ENCODE data around the gene ATP12A. TPM values are rescaled to one million over a fixed set of nuclear protein-coding genes. Genes with fewer than 3 reads are reported as not detected.

The ATP12A gene
- total RNA-seq, 1 experiment from 2014 or later, result not detected

DNA sequence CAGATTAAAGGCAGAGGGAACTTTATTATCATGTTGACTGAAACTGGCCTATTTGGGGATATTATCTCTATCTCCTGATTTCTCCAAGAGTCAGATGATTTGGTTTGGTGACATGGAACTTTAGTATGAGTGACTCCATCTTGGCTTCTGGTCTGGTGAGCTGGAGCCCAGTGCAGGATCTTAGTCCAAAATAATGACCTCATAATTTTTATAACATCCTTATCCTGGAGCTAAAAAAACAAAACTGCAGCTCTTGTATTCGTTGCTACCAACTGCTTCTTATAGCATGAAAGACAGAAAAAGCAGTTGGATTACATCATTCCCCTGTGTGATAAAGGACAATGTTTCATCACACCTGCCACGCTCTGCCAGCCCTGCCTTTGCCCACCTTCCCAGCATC is 44.5 kb downstream of the ATP12A start:
- Histone ChIP-seq H3K4me1 (ENCODE audit: control insufficient read depth, insufficient read depth, low read length) (no peaks in the 10 kb centered on the region), H3K27ac (ENCODE audit: low read length) (no peak overlapping the region), H3K9me3 (ENCODE audit: control insufficient read depth, insufficient read depth, low read depth, low read length) (no peaks in the 10 kb centered on the region), H3K36me3 (ENCODE audit: control insufficient read depth, insufficient read depth, low read length) (no peaks in the 10 kb centered on the region), H3K27me3 (ENCODE audit: control insufficient read depth, insufficient read depth, low read length) (no peaks in the 10 kb centered on the region; the same call in 1 of the 2 replicates), H3K4me3 (ENCODE audit: low read depth in 2 of 2, low read length in 2 of 2) (no peak overlapping the region)
- no peak for TF ChIP-seq SIN3A (IDR thresholded peaks at IDR 0.05; ENCODE audit: borderline replicate concordance, insufficient read depth, low read depth, low read length)
- no peak for TF ChIP-seq TCF7L2 (IDR thresholded peaks at IDR 0.05; ENCODE audit: low read depth, low read length)
- TF ChIP-seq POLR2AphosphoS5 (IDR thresholded peaks at IDR 0.05; ENCODE audit: low read depth, low read length), result no peak
- TF ChIP-seq, protein P1, sequence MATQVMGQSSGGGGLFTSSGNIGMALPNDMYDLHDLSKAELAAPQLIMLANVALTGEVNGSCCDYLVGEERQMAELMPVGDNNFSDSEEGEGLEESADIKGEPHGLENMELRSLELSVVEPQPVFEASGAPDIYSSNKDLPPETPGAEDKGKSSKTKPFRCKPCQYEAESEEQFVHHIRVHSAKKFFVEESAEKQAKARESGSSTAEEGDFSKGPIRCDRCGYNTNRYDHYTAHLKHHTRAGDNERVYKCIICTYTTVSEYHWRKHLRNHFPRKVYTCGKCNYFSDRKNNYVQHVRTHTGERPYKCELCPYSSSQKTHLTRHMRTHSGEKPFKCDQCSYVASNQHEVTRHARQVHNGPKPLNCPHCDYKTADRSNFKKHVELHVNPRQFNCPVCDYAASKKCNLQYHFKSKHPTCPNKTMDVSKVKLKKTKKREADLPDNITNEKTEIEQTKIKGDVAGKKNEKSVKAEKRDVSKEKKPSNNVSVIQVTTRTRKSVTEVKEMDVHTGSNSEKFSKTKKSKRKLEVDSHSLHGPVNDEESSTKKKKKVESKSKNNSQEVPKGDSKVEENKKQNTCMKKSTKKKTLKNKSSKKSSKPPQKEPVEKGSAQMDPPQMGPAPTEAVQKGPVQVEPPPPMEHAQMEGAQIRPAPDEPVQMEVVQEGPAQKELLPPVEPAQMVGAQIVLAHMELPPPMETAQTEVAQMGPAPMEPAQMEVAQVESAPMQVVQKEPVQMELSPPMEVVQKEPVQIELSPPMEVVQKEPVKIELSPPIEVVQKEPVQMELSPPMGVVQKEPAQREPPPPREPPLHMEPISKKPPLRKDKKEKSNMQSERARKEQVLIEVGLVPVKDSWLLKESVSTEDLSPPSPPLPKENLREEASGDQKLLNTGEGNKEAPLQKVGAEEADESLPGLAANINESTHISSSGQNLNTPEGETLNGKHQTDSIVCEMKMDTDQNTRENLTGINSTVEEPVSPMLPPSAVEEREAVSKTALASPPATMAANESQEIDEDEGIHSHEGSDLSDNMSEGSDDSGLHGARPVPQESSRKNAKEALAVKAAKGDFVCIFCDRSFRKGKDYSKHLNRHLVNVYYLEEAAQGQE (IDR thresholded peaks at IDR 0.05; ENCODE audit: insufficient read depth in 1 of 2, low read depth in 2 of 2, low read length in 1 of 2), result no peak
- POLR2A ChIA-PET, result no interaction called here
- ATAC-seq (no peak), DNase-seq (ENCODE audit: low read depth, low spot score) (no peak)
- CTCF ChIA-PET, result no interaction called here
- in situ Hi-C loops (cut with HindIII; ENCODE audit: low pct_unique_long_range_greater_than_20kb, low sequenced_read_pairs) (no loop called here), intact Hi-C loops (cut with micrococcal nuclease; ENCODE audit: unreplicated experiment) (loop anchor here (5.0 kb wide), 2 partner anchors 32 to 147 kb away; no protein-coding TSS in a partner anchor)
- BruUV-seq (replicated peaks), result no TSS peak

DNA sequence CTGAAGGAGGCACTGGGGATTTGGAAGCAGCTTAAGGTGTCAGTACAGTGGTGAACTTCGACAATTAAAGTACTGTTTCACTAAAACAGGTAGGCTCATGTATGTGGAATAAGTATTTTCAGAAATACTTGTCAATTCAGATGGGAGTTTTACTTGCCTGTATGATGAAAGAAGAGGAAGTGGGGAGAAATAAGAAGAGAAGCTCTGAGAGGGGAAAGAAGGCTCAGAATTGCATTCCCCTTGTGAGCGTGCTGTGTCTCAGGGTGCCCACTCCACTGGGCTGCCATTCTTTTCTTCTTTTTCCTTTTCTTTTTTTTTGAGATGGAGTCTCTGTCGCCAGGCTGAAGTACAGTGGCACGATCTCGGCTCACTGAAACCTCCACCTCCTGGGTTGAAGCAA is 45.2 kb downstream of the ATP12A start:
- no peak for ATAC-seq
- Histone ChIP-seq H3K27me3 (ENCODE audit: control insufficient read depth, insufficient read depth, low read length) (no peaks in the 10 kb centered on the region), H3K4me3 (ENCODE audit: low read depth in 2 of 2, low read length in 2 of 2) (no peak overlapping the region), H3K36me3 (ENCODE audit: control insufficient read depth, insufficient read depth, low read length) (no peaks in the 10 kb centered on the region), H3K27ac (ENCODE audit: low read length) (no peak overlapping the region), H3K9me3 (ENCODE audit: control insufficient read depth, insufficient read depth, low read depth, low read length) (no peaks in the 10 kb centered on the region), H3K4me1 (ENCODE audit: control insufficient read depth, insufficient read depth, low read length) (no peaks in the 10 kb centered on the region)
- intact Hi-C loops (cut with micrococcal nuclease; ENCODE audit: unreplicated experiment) (loop anchor here (5.0 kb wide), 2 partner anchors 33 to 148 kb away; no protein-coding TSS in a partner anchor), in situ Hi-C loops (cut with HindIII; ENCODE audit: low pct_unique_long_range_greater_than_20kb, low sequenced_read_pairs) (no loop called here)
- ChIA-PET CTCF (interaction anchor here (0.5 kb wide), 1 partner anchor 32 kb away, joined by 12 read pairs; no protein-coding TSS in a partner anchor), POLR2A (no interaction called here)
- TF ChIP-seq, protein P2, sequence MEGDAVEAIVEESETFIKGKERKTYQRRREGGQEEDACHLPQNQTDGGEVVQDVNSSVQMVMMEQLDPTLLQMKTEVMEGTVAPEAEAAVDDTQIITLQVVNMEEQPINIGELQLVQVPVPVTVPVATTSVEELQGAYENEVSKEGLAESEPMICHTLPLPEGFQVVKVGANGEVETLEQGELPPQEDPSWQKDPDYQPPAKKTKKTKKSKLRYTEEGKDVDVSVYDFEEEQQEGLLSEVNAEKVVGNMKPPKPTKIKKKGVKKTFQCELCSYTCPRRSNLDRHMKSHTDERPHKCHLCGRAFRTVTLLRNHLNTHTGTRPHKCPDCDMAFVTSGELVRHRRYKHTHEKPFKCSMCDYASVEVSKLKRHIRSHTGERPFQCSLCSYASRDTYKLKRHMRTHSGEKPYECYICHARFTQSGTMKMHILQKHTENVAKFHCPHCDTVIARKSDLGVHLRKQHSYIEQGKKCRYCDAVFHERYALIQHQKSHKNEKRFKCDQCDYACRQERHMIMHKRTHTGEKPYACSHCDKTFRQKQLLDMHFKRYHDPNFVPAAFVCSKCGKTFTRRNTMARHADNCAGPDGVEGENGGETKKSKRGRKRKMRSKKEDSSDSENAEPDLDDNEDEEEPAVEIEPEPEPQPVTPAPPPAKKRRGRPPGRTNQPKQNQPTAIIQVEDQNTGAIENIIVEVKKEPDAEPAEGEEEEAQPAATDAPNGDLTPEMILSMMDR (IDR thresholded peaks at IDR 0.05), result no peak
- TF ChIP-seq TCF7L2 (IDR thresholded peaks at IDR 0.05; ENCODE audit: low read depth, low read length) (no peak), SIN3A (IDR thresholded peaks at IDR 0.05; ENCODE audit: borderline replicate concordance, insufficient read depth, low read depth, low read length) (no peak), POLR2AphosphoS5 (IDR thresholded peaks at IDR 0.05; ENCODE audit: low read depth, low read length) (no peak)
- TF ChIP-seq, protein P1 (IDR thresholded peaks at IDR 0.05; ENCODE audit: insufficient read depth in 1 of 2, low read depth in 2 of 2, low read length in 1 of 2), result no peak
- no peak for DNase-seq (ENCODE audit: low read depth, low spot score)
- no TSS peak for BruUV-seq (replicated peaks)
